HG02610 (cell line): ENCODE data around the gene COX6A1.

ENCODE experiments used
- ATAC-seq: cut with Tn5 transposase; IDR thresholded peaks from one replicate; pipeline ENCODE4 v1.9.1; 2021; ENCODE audit warnings: mild to moderate bottlenecking, moderate library complexity; ENCODE audit not compliant: unreplicated experiment

COX6A1 gene

GRCh38 chr12:120490325-120490724 is 52.4 kb downstream of the COX6A1 start:
- ATAC-seq, result no peak
